IMR-90 (cell line): ENCODE data around the gene OR8G1. TPM values are rescaled to one million over a fixed set of nuclear protein-coding genes. Genes with fewer than 3 reads are reported as not detected.
A peak's percentile ranks its signal among the peaks of the same experiment; 100 is the strongest.

Experiments used
- ATAC-seq: fragments of 200-7000 bp; cut with Tn5 transposase; 2 replicates; pipeline ENCODE4 v1.9.1; 2020; ENCODE audit warnings: low read depth, mild to moderate bottlenecking, moderate library complexity
- BruUV-seq: library from RNA; stranded (reverse); fragments of 400-500 nt; replicated peaks from 2 replicates; lab custom pipeline; 2021; lab: Mats Ljungman, UMichigan
- CTCF ChIA-PET: fragments of 300-600 bp; formaldehyde crosslinking; extraction: SDS; loops from one replicate; lab custom pipeline; 2021; ENCODE audit warnings: antibody characterized with exemption; lab: Yijun Ruan, JAX
- POLR2A ChIA-PET: fragments of 300-600 bp; sonication (Branson Sonifier 250); formaldehyde crosslinking; loops from one replicate; lab custom pipeline; 2022; ENCODE audit warnings: antibody characterized with exemption; ENCODE audit not compliant: unreplicated experiment; lab: Charles Lee
- DNase-seq: peaks from one replicate; pipeline ENCODE4 v3.0.0; 2013
- H2AFZ ChIP-seq: replicated peaks from 2 replicates; pipeline ENCODE3; 2013; ENCODE audit warnings: low read length, mild to moderate bottlenecking; ENCODE audit not compliant: poor library complexity
- H2AK5ac ChIP-seq: 2 replicates; pipeline ENCODE4 v1.6.1; 2013; ENCODE audit warnings: low read depth, low read length, inconsistent platforms
- H2AK9ac ChIP-seq: replicated peaks from 2 replicates; pipeline ENCODE3; 2013; ENCODE audit warnings: mild to moderate bottlenecking, low read depth, low read length, moderate library complexity; ENCODE audit not compliant: poor library complexity
- H2BK120ac ChIP-seq: 2 replicates; pipeline ENCODE4 v1.6.1; 2013; ENCODE audit warnings: low read depth, low read length, inconsistent platforms
- H2BK15ac ChIP-seq: 3 replicates; pipeline ENCODE4 v1.6.1; 2013; ENCODE audit warnings: low read depth, low read length, inconsistent platforms
- H2BK20ac ChIP-seq: 2 replicates; pipeline ENCODE4 v1.6.1; 2013; ENCODE audit warnings: low read depth, mild to moderate bottlenecking, inconsistent platforms, low read length, moderate library complexity
- H2BK5ac ChIP-seq: 2 replicates; pipeline ENCODE4 v1.6.1; 2013; ENCODE audit warnings: mild to moderate bottlenecking, low read depth, low read length, inconsistent platforms; ENCODE audit not compliant: poor library complexity, severe bottlenecking
- H3K14ac ChIP-seq: replicated peaks from 2 replicates; pipeline ENCODE4 v1.6.1; 2013; ENCODE audit warnings: low read depth, low read length, inconsistent platforms
- H3K18ac ChIP-seq: 2 replicates; pipeline ENCODE4 v1.6.1; 2013; ENCODE audit warnings: low read depth, low read length, control low read depth
- H3K23ac ChIP-seq: 2 replicates; pipeline ENCODE4 v1.6.1; 2013; ENCODE audit warnings: low read depth, low read length, inconsistent platforms
- H3K27ac ChIP-seq: 2 replicates; pipeline ENCODE4 v1.5.1; 2013; ENCODE audit warnings: mild to moderate bottlenecking, control low read depth, low read length; ENCODE audit not compliant: insufficient read depth
- H3K27me3 ChIP-seq: 2 replicates; pipeline ENCODE4 v1.6.1; 2013; ENCODE audit warnings: low read length; ENCODE audit not compliant: control insufficient read depth, insufficient read depth
- H3K36me3 ChIP-seq: 2 replicates; pipeline ENCODE4 v1.6.1; 2013; ENCODE audit warnings: low read length, mixed read lengths; ENCODE audit not compliant: control insufficient read depth, insufficient read depth
- H3K4ac ChIP-seq: 2 replicates; pipeline ENCODE4 v1.6.1; 2013; ENCODE audit warnings: low read depth, low read length, inconsistent platforms
- H3K4me1 ChIP-seq: 2 replicates; pipeline ENCODE4 v1.6.1; 2013; ENCODE audit warnings: low read length, mixed read lengths; ENCODE audit not compliant: control insufficient read depth, insufficient read depth
- H3K4me2 ChIP-seq: 2 replicates; pipeline ENCODE4 v1.6.1; 2013; ENCODE audit warnings: low read depth, mild to moderate bottlenecking, control low read depth, low read length, moderate library complexity
- H3K4me3 ChIP-seq: 2 replicates; pipeline ENCODE4 v1.5.1; 2013; ENCODE audit warnings: low read depth, mild to moderate bottlenecking, control low read depth, low read length, moderate library complexity; ENCODE audit not compliant: insufficient read depth
- H3K56ac ChIP-seq: 2 replicates; pipeline ENCODE4 v1.6.1; 2013; ENCODE audit warnings: low read length, inconsistent platforms; ENCODE audit not compliant: insufficient read depth; ENCODE audit errors: extremely low read depth
- H3K79me1 ChIP-seq, 2 experiments: 2 replicates each; pipeline ENCODE4 v1.6.1; 2013; ENCODE audit warnings: low read length in 2 of 2, inconsistent platforms in 1 of 2, low read depth in 1 of 2
- H3K9ac ChIP-seq: 2 replicates; pipeline ENCODE4 v1.6.1; 2013; ENCODE audit warnings: low read depth, low read length, control low read depth
- H3K9me1 ChIP-seq: 2 replicates; pipeline ENCODE4 v1.6.1; 2013; ENCODE audit warnings: low read length, inconsistent platforms; ENCODE audit not compliant: insufficient read depth
- H3K9me3 ChIP-seq: 2 replicates; pipeline ENCODE4 v1.6.1; 2013; ENCODE audit warnings: low read length; ENCODE audit not compliant: control insufficient read depth, insufficient read depth
- H4K20me1 ChIP-seq: 2 replicates; pipeline ENCODE4 v1.6.1; 2013; ENCODE audit warnings: low read length, inconsistent platforms; ENCODE audit not compliant: insufficient read depth
- H4K5ac ChIP-seq: 2 replicates; pipeline ENCODE4 v1.6.1; 2013; ENCODE audit warnings: mild to moderate bottlenecking, low read depth, low read length, control low read depth
- H4K8ac ChIP-seq, 2 experiments: 2 replicates each; pipeline ENCODE4 v1.6.1; 2013; ENCODE audit warnings: low read depth in 2 of 2, low read length in 2 of 2, control low read depth in 1 of 2, inconsistent platforms in 1 of 2
- H4K91ac ChIP-seq: 2 replicates; pipeline ENCODE4 v1.6.1; 2013; ENCODE audit warnings: low read depth, low read length, inconsistent platforms; ENCODE audit not compliant: insufficient read depth
- BHLHE40 ChIP-seq: fragments of 150-350 bp; IDR thresholded peaks from 2 replicates; pipeline ENCODE4 v1.6.1; 2016; ENCODE audit warnings: mild to moderate bottlenecking, low read depth, low read length
- CHD1 ChIP-seq: IDR thresholded peaks from 2 replicates; pipeline ENCODE4 v1.6.1; 2012; ENCODE audit warnings: low read depth, low read length, improper control_type of control experiment
- ELK1 ChIP-seq: fragments of 150-350 bp; IDR thresholded peaks from 2 replicates; pipeline ENCODE4 v1.6.1; 2016; ENCODE audit warnings: low read depth, mild to moderate bottlenecking, low read length, moderate library complexity, borderline replicate concordance
- FOS ChIP-seq: fragments of 150-350 bp; IDR thresholded peaks from 2 replicates; pipeline ENCODE4 v1.6.1; 2016; ENCODE audit warnings: low read depth, low read length
- WGBS, 2 experiments: methylation state at CpG; one replicate each; pipeline versions ENCODE4 v1.1.5 to v1.1.7; 2013; ENCODE audit warnings: missing lambda C conversion rate in 2 of 2; ENCODE audit not compliant: insufficient read length in 1 of 2; ENCODE audit errors: extremely low coverage in 2 of 2; 5-methylcytosine and 5-hydroxymethylcytosine counted together
- dilution Hi-C: fragments of 300-500 bp; cut with HindIII; formaldehyde crosslinking; loops from one replicate; pipeline ENCODE4 v1.14.3; 2018; ENCODE audit warnings: low sequenced_read_pairs; ENCODE audit not compliant: unreplicated experiment
- in situ Hi-C: fragments of 300-500 bp; cut with MboI; formaldehyde crosslinking; loops from 3 replicates; pipeline ENCODE4 v1.14.3; 2019; ENCODE audit warnings: low sequenced_read_pairs, inconsistent platforms, mixed read lengths
- intact Hi-C: fragments of 100-400 bp; cut with micrococcal nuclease; formaldehyde crosslinking; loops from 2 replicates; pipeline ENCODE4 v1.10.0; 2022
- polyA plus RNA-seq, 3 experiments: library from polyadenylated mRNA; depleted of rRNA; stranded (reverse); fragments of >200 nt; gene quantifications; 2 replicates each; pipeline ENCODE4 v1.2.3, GENCODE V29; 2012; ENCODE audit warnings: low replicate concordance in 1 of 3
- total RNA-seq: library from RNA; depleted of rRNA; stranded (reverse); fragments of >200 nt; gene quantifications from 2 replicates; pipeline ENCODE4 v1.2.3, GENCODE V29; 2012

The OR8G1 gene
- total and polyA plus RNA-seq, 2 of the 4 experiments (the other 2 are of a cell fraction): not detected

GRCh38 chr11:124199702-124200101 is 41.2 kb upstream of the OR8G1 start:
- ChIA-PET POLR2A (no interaction called here), CTCF (no interaction called here)
- DNase-seq (peak; percentile 42), ATAC-seq (no peak; the same call in 1 of the 2 replicates)
- intact Hi-C loops (no loop called here), in situ Hi-C loops (loop anchor here (5.0 kb wide), 1 partner anchor 127 kb away; no protein-coding TSS in a partner anchor), dilution Hi-C loops (no loop called here)
- no peak overlapping the region for H2BK15ac ChIP-seq
- H2BK20ac ChIP-seq: no peak overlapping the region
- BruUV-seq: no TSS peak
- no peak overlapping the region for H3K23ac ChIP-seq
- H2AFZ ChIP-seq: no peak overlapping the region
- no peaks in the 10 kb centered on the region for H3K9me3 ChIP-seq
- no peak overlapping the region for H3K56ac ChIP-seq
- H2BK5ac ChIP-seq: no peak overlapping the region
- H3K27me3 ChIP-seq: no peaks in the 10 kb centered on the region
- TF ChIP-seq BHLHE40 (no peak), ELK1 (no peak), CHD1 (no peak), FOS (no peak)
- H3K9me1 ChIP-seq: no peaks in the 10 kb centered on the region
- H3K27ac ChIP-seq: no peak overlapping the region
- no peaks in the 10 kb centered on the region for H4K20me1 ChIP-seq
- no peak overlapping the region for H3K4me3 ChIP-seq
- no peak overlapping the region for H4K5ac ChIP-seq
- H3K14ac ChIP-seq: no peak overlapping the region
- no peak overlapping the region for H2BK120ac ChIP-seq
- H2AK5ac ChIP-seq: no peak overlapping the region
- no peak overlapping the region for H3K4ac ChIP-seq
- no peak overlapping the region for H4K91ac ChIP-seq
- WGBS, 2 experiments: no CpG with 5 or more reads among the region's 1 CpG
- no peak overlapping the region for H3K18ac ChIP-seq
- no peaks in the 10 kb centered on the region for H3K4me1 ChIP-seq
- no peak overlapping the region for H3K4me2 ChIP-seq
- H2AK9ac ChIP-seq: no peak overlapping the region
- no peaks in the 10 kb centered on the region for H3K79me1 ChIP-seq
- no peak overlapping the region for H3K9ac ChIP-seq
- H3K36me3 ChIP-seq: no peaks in the 10 kb centered on the region
- H4K8ac ChIP-seq: no peak overlapping the region
